CD4-positive, alpha-beta memory T cell (primary cell): ENCODE measurements around the gene LINS1. TPM values are rescaled to one million over a fixed set of nuclear protein-coding genes. Genes with fewer than 3 reads are reported as not detected.

Source experiments
- CTCF ChIA-PET: fragments of 350-600 bp; sonication (Branson Sonifier 250); formaldehyde crosslinking; loops from one replicate; lab custom pipeline; 2021; ENCODE audit warnings: inconsistent platforms; ENCODE audit not compliant: partially characterized antibody; lab: Charles Lee
- POLR2A ChIA-PET: fragments of 350-600 bp; sonication (Branson Sonifier 250); formaldehyde crosslinking; loops from one replicate; lab custom pipeline; 2021; ENCODE audit not compliant: partially characterized antibody; lab: Charles Lee
- DNase-seq, 5 donors: peaks; one replicate each; pipeline versions ENCODE4 v3.0.0 to v3.0.0-alpha.2; 2020 to 2022; ENCODE audit warnings: mixed read lengths in 1 of 5
- H3K27ac ChIP-seq: one replicate; pipeline ENCODE4 v1.7.0; 2013; ENCODE audit warnings: low read depth, low read length
- H3K27me3 ChIP-seq: 2 replicates; pipeline ENCODE4 v1.7.0; 2013; ENCODE audit warnings: mild to moderate bottlenecking, low read length, moderate library complexity; ENCODE audit not compliant: insufficient read depth
- H3K36me3 ChIP-seq: 2 replicates; pipeline ENCODE4 v1.7.0; 2013; ENCODE audit warnings: mild to moderate bottlenecking, low read length, moderate library complexity; ENCODE audit not compliant: insufficient read depth
- H3K4me1 ChIP-seq: 2 replicates; pipeline ENCODE4 v1.7.0; 2013; ENCODE audit warnings: mild to moderate bottlenecking, low read length, moderate library complexity; ENCODE audit not compliant: insufficient read depth
- H3K4me3 ChIP-seq, 2 donors: one replicate each; pipeline ENCODE4 v1.7.0; 2013; ENCODE audit warnings: low read length in 2 of 2, mild to moderate bottlenecking in 1 of 2
- H3K9me3 ChIP-seq, 2 donors: one replicate each; pipeline ENCODE4 v1.7.0; 2013; ENCODE audit warnings: low read length in 2 of 2, control low read depth in 1 of 2; ENCODE audit not compliant: control insufficient read depth in 1 of 2
- H3K27ac Mint-ChIP-seq, 7 donors: one replicate each; pipeline ENCODE4 v1.8.0; 2020 to 2021; ENCODE audit warnings: mixed read lengths in 7 of 7, mild to moderate bottlenecking in 6 of 7, inconsistent platforms in 3 of 7, moderate library complexity in 3 of 7
- H3K27me3 Mint-ChIP-seq, 2 donors: one replicate each; pipeline ENCODE4 v1.8.0; 2020 to 2021; ENCODE audit warnings: mixed read lengths in 2 of 2
- H3K36me3 Mint-ChIP-seq, 2 donors: one replicate each; pipeline ENCODE4 v1.8.0; 2020 to 2021; ENCODE audit warnings: mixed read lengths in 2 of 2, inconsistent platforms in 1 of 2, mild to moderate bottlenecking in 1 of 2
- H3K4me1 Mint-ChIP-seq, 4 donors: one replicate each; pipeline ENCODE4 v1.8.0; 2020 to 2021; ENCODE audit warnings: mixed read lengths in 4 of 4, mild to moderate bottlenecking in 1 of 4
- H3K4me3 Mint-ChIP-seq, 8 donors: one replicate each; pipeline ENCODE4 v1.8.0; 2020 to 2021; ENCODE audit warnings: mixed read lengths in 8 of 8, mild to moderate bottlenecking in 7 of 8, moderate library complexity in 6 of 8, inconsistent platforms in 3 of 8
- H3K9me3 Mint-ChIP-seq, 8 donors: one replicate each; pipeline ENCODE4 v1.8.0; 2020 to 2021; ENCODE audit warnings: mixed read lengths in 8 of 8, mild to moderate bottlenecking in 5 of 8, inconsistent platforms in 3 of 8, moderate library complexity in 1 of 8
- intact Hi-C: fragments of 100-400 bp; cut with micrococcal nuclease; formaldehyde crosslinking; loops from one replicate; pipeline ENCODE4 v1.15.1; 2023
- polyA plus RNA-seq, 2 donors: library from polyadenylated mRNA; unstranded; fragments of 300-500 nt; fragmentation: Illumina TruSeq; gene quantifications; one replicate each; pipeline ENCODE4 v1.2.3, GENCODE V29; 2021
- total RNA-seq, 2 experiments: library from RNA; stranded (reverse); gene quantifications; one replicate each; pipeline ENCODE4 v1.2.3, GENCODE V29; 2021

Gene LINS1
- total and polyA plus RNA-seq, 4 experiments from 2014 or later, result 65.8 to 84.0 (median 78.9) TPM

- peaks cover 11% of the 10 kb centered on the region for H3K4me1 ChIP-seq
- H3K36me3 ChIP-seq, result no peaks in the 10 kb centered on the region
- ChIA-PET CTCF (no interaction called here), POLR2A (no interaction called here)
- Mint-ChIP-seq H3K36me3 (peaks cover 6 to 8% of the 10 kb centered on the region in 2 donors), H3K9me3 (no peaks in the 10 kb centered on the region), H3K27ac (peak overlapping the region in 3 of 7 donors; percentile 29 to 87 (median 43)), H3K4me3 (no peak overlapping the region), H3K4me1 (peaks cover 34 to 62% (median 37%) of the 10 kb centered on the region in 4 donors), H3K27me3 (no peaks in the 10 kb centered on the region)
- no peaks in the 10 kb centered on the region for H3K27me3 ChIP-seq
- no peaks in the 10 kb centered on the region for H3K9me3 ChIP-seq
- no peak overlapping the region for H3K27ac ChIP-seq
- intact Hi-C loops, result no loop called here
- no peak overlapping the region for H3K4me3 ChIP-seq
- no peak for DNase-seq
Measured at GRCh38 chr15:100642213-100642949, 40.4 kb upstream of the LINS1 start.

DNA sequence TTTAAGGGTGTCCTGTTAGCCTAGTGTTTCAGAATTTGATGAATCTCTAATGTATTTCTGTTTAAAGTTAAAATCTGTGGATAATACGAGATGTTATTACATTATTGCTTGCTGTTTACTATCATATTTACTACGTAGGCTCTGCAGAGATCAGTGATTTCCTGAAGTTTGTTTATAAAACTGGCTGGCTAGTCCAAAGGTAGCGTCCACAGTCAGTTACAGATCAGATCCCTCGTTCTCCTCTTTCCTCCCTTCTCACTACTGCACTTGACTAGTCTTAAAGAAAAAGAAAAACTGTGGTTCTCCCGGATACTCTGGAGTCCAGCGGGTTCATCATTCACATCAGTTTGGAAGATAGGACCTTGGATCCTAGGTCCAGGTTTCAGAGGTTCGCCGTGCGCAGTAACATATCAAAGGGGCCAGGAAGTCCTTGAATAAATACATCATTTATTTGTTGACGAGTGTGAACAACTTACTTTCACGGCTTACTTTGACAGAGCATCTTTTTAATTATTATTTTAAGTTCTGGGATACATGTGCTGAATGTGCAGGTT lies 36.3 kb upstream of the LINS1 start:
- Histone ChIP-seq H3K27ac (no peak overlapping the region), H3K9me3 (no peaks in the 10 kb centered on the region), H3K4me3 (no peak overlapping the region), H3K36me3 (no peaks in the 10 kb centered on the region), H3K4me1 (peaks cover 27% of the 10 kb centered on the region), H3K27me3 (no peaks in the 10 kb centered on the region)
- no peak for DNase-seq
- H3K9me3 Mint-ChIP-seq, result no peaks in the 10 kb centered on the region
- no peaks in the 10 kb centered on the region for H3K27me3 Mint-ChIP-seq
- peak overlapping the region in 3 of 8 donors; percentile 46 to 54 (median 50) for H3K4me3 Mint-ChIP-seq
- peaks cover 13 to 16% of the 10 kb centered on the region in 2 donors for H3K36me3 Mint-ChIP-seq
- no peak overlapping the region for H3K27ac Mint-ChIP-seq
- CTCF ChIA-PET, result interaction anchor here (1.3 kb wide), 1 partner anchor 17 kb away, joined by 3 read pairs; no protein-coding TSS in a partner anchor
- intact Hi-C loops, result no loop called here
- POLR2A ChIA-PET, result no interaction called here
- peaks cover 50 to 84% (median 62%) of the 10 kb centered on the region in 4 donors for H3K4me1 Mint-ChIP-seq

- no peaks in the 10 kb centered on the region for H3K27me3 ChIP-seq
- H3K9me3 ChIP-seq, result no peaks in the 10 kb centered on the region
- DNase-seq, result no peak
- no peak overlapping the region for H3K4me3 ChIP-seq
- peaks cover 16% of the 10 kb centered on the region for H3K4me1 ChIP-seq
- Mint-ChIP-seq H3K9me3 (peaks cover 0 to 1% (median 0%) of the 10 kb centered on the region in 8 donors), H3K27ac (peak overlapping the region in 3 of 7 donors; percentile 8 to 36 (median 34)), H3K4me1 (peaks cover 39 to 78% (median 57%) of the 10 kb centered on the region in 4 donors), H3K4me3 (peak overlapping the region in 2 of 8 donors; percentile 19 to 20), H3K27me3 (no peaks in the 10 kb centered on the region), H3K36me3 (peaks cover 36 to 39% of the 10 kb centered on the region in 2 donors)
- ChIA-PET POLR2A (no interaction called here), CTCF (interaction anchor here (1.0 to 1.7 kb wide), 4 partner anchors 9 to 373 kb away, joined by 3 to 4 read pairs (median 4); no protein-coding TSS in a partner anchor)
- no peak overlapping the region for H3K27ac ChIP-seq
- H3K36me3 ChIP-seq, result peaks cover 16% of the 10 kb centered on the region
- intact Hi-C loops, result no loop called here
Measured at GRCh38 chr15:100635406-100636071, 33.6 kb upstream of the LINS1 start.

GRCh38 chr15:100633763-100634075 lies 31.7 kb upstream of the LINS1 start:
- H3K27ac ChIP-seq, result no peak overlapping the region
- H3K4me1 ChIP-seq, result peaks cover 16% of the 10 kb centered on the region
- CTCF ChIA-PET, result no interaction called here
- no peak overlapping the region for H3K4me3 Mint-ChIP-seq
- H3K36me3 ChIP-seq, result peaks cover 28% of the 10 kb centered on the region
- no peaks in the 10 kb centered on the region for H3K27me3 Mint-ChIP-seq
- H3K9me3 ChIP-seq, result no peaks in the 10 kb centered on the region
- DNase-seq, result no peak
- POLR2A ChIA-PET, result no interaction called here
- H3K4me3 ChIP-seq, result no peak overlapping the region
- H3K9me3 Mint-ChIP-seq, result peaks cover 0 to 1% (median 0%) of the 10 kb centered on the region in 8 donors
- H3K27ac Mint-ChIP-seq, result peak overlapping the region in 4 of 7 donors; percentile 18 to 77 (median 50)
- no peaks in the 10 kb centered on the region for H3K27me3 ChIP-seq
- H3K4me1 Mint-ChIP-seq, result peaks cover 40 to 78% (median 57%) of the 10 kb centered on the region in 4 donors
- H3K36me3 Mint-ChIP-seq, result peaks cover 51% of the 10 kb centered on the region in 2 donors
- intact Hi-C loops, result no loop called here

GRCh38 chr15:100631831-100632230 lies 29.8 kb upstream of the LINS1 start:
- H3K4me1 Mint-ChIP-seq, result peaks cover 32 to 68% (median 53%) of the 10 kb centered on the region in 4 donors
- peak overlapping the region in 1 of 7 donors; percentile 64 for H3K27ac Mint-ChIP-seq
- Histone ChIP-seq H3K36me3 (peaks cover 28% of the 10 kb centered on the region), H3K9me3 (no peaks in the 10 kb centered on the region), H3K4me1 (peaks cover 16% of the 10 kb centered on the region), H3K4me3 (no peak overlapping the region), H3K27ac (no peak overlapping the region), H3K27me3 (no peaks in the 10 kb centered on the region)
- POLR2A ChIA-PET, result no interaction called here
- H3K9me3 Mint-ChIP-seq, result peaks cover 0 to 1% (median 0%) of the 10 kb centered on the region in 8 donors
- no peak for DNase-seq
- H3K36me3 Mint-ChIP-seq, result peaks cover 39 to 51% of the 10 kb centered on the region in 2 donors
- intact Hi-C loops, result no loop called here
- H3K4me3 Mint-ChIP-seq, result no peak overlapping the region
- H3K27me3 Mint-ChIP-seq, result no peaks in the 10 kb centered on the region
- CTCF ChIA-PET, result interaction anchor here (0.5 to 1.2 kb wide), 3 partner anchors 282 to 379 kb away, joined by 3 to 4 read pairs (median 3); no protein-coding TSS in a partner anchor

GRCh38 chr15:100628746-100629145 lies 26.8 kb upstream of the LINS1 start:
- H3K4me1 Mint-ChIP-seq, result peaks cover 21 to 39% (median 30%) of the 10 kb centered on the region in 4 donors
- H3K9me3 Mint-ChIP-seq, result peaks cover 0 to 1% (median 0%) of the 10 kb centered on the region in 8 donors
- POLR2A ChIA-PET, result no interaction called here
- intact Hi-C loops, result loop anchor here (1.0 kb wide), 1 partner anchor 379 kb away; no protein-coding TSS in a partner anchor
- no peaks in the 10 kb centered on the region for H3K27me3 Mint-ChIP-seq
- H3K4me3 Mint-ChIP-seq, result peak overlapping the region in 1 of 8 donors; percentile 35
- Histone ChIP-seq H3K4me1 (no peaks in the 10 kb centered on the region), H3K9me3 (no peaks in the 10 kb centered on the region), H3K36me3 (peaks cover 28% of the 10 kb centered on the region), H3K27me3 (no peaks in the 10 kb centered on the region), H3K4me3 (no peak overlapping the region), H3K27ac (no peak overlapping the region)
- peaks cover 35 to 41% of the 10 kb centered on the region in 2 donors for H3K36me3 Mint-ChIP-seq
- no peak for DNase-seq
- peak overlapping the region in 1 of 7 donors; percentile 16 for H3K27ac Mint-ChIP-seq
- CTCF ChIA-PET, result interaction anchor here (2.6 kb wide), 1 partner anchor 244 kb away, joined by 12 read pairs; no protein-coding TSS in a partner anchor
